Retina (tissue), 1 donor: Measurements from ENCODE around the gene CALHM3.
A peak's percentile ranks its signal among the peaks of the same experiment; 100 is the strongest.
"Not testable (repeated sequence)": the region's sequence is repeated elsewhere in the genome, so short reads cannot be mapped to it uniquely, and the experiment has no call there.

Source experiments
- DNase-seq: peaks from one replicate; pipeline ENCODE4 v3.0.0-alpha.2; 2016

The CALHM3 gene

GRCh38 chr10:103501186-103501585 is 22.1 kb upstream of the CALHM3 start:
- DNase-seq: no peak

- no peak for DNase-seq
Observed at GRCh38 chr10:103500481-103500880, 21.4 kb upstream of the CALHM3 start.

- no peak for DNase-seq
Observed at GRCh38 chr10:103499881-103500280, 20.8 kb upstream of the CALHM3 start.

GRCh38 chr10:103498936-103499638 is 20.0 kb upstream of the CALHM3 start:
- no peak for DNase-seq

GRCh38 chr10:103497161-103497915 is 18.3 kb upstream of the CALHM3 start:
- no peak for DNase-seq

GRCh38 chr10:103495321-103495720 is 16.3 kb upstream of the CALHM3 start:
- DNase-seq: no peak

GRCh38 chr10:103493916-103494877 is 15.2 kb upstream of the CALHM3 start:
- DNase-seq: peak; percentile 64

- peak; percentile 79 for DNase-seq
Observed at GRCh38 chr10:103493362-103493915, 14.4 kb upstream of the CALHM3 start, which contains the start of gene NEURL1. Gene NEURL1, plus strand, starts transcription at chr10:103493705. Its CDS starts 683 bp downstream, at chr10:103494388.

- peak; percentile 23 for DNase-seq
Observed at GRCh38 chr10:103492655-103493261, 13.7 kb upstream of the CALHM3 start.

- DNase-seq: peak; percentile 62
Observed at GRCh38 chr10:103491729-103492364, 12.8 kb upstream of the CALHM3 start.

GRCh38 chr10:103490986-103491314 is 11.9 kb upstream of the CALHM3 start:
- DNase-seq: no peak

- DNase-seq: no peak
Observed at GRCh38 chr10:103487410-103487708, 8.3 kb upstream of the CALHM3 start.

GRCh38 chr10:103486635-103487409 is 7.8 kb upstream of the CALHM3 start:
- not testable (repeated sequence) for DNase-seq

GRCh38 chr10:103481974-103482531 is 3.0 kb upstream of the CALHM3 start:
- DNase-seq: peak; percentile 39

GRCh38 chr10:103480521-103480920 is 1.5 kb upstream of the CALHM3 start:
- no peak for DNase-seq

GRCh38 chr10:103478671-103479070 is 369 bp downstream of the CALHM3 start:
- no peak for DNase-seq

GRCh38 chr10:103476046-103476768 is 2.8 kb downstream of the CALHM3 start:
- DNase-seq: no peak

- DNase-seq: no peak
Observed at GRCh38 chr10:103475437-103475836, 3.6 kb downstream of the CALHM3 start.

- DNase-seq: no peak
Observed at GRCh38 chr10:103474077-103474476, 5.0 kb downstream of the CALHM3 start.

- peak; percentile 42 for DNase-seq
Observed at GRCh38 chr10:103473261-103473671, 5.8 kb downstream of the CALHM3 start.
